Endothelial cell of umbilical vein (primary cell): ENCODE data around the gene KIR3DL3.

ENCODE experiments used
- CTCF ChIP-seq, 2 donors: IDR thresholded peaks; 1 replicate in 1 of 2; 2 replicates in 1 of 2; pipeline ENCODE4 v1.5.1; 2011; ENCODE audit warnings: low read length in 2 of 2, mild to moderate bottlenecking in 2 of 2, moderate library complexity in 2 of 2, control low read depth in 1 of 2, inconsistent platforms in 1 of 2, low read depth in 1 of 2; ENCODE audit not compliant: insufficient read depth in 1 of 2; ENCODE audit errors: extremely low read depth in 1 of 2
- EZH2 ChIP-seq: IDR thresholded peaks from 2 replicates; pipeline ENCODE4 v1.6.1; 2012; ENCODE audit warnings: borderline replicate concordance, low read depth, mild to moderate bottlenecking, moderate library complexity, low read length, inconsistent platforms; ENCODE audit not compliant: severe bottlenecking
- FOS ChIP-seq: IDR thresholded peaks from 2 replicates; pipeline ENCODE4 v1.6.1; 2011; ENCODE audit warnings: mild to moderate bottlenecking, low read length, moderate library complexity, borderline replicate concordance; ENCODE audit not compliant: insufficient read depth
- GATA2 ChIP-seq: IDR thresholded peaks from 2 replicates; pipeline ENCODE4 v1.7.0; 2011; ENCODE audit warnings: low read depth, mild to moderate bottlenecking, moderate library complexity, mixed read lengths, low read length; ENCODE audit not compliant: insufficient read length, insufficient read depth
- JUN ChIP-seq: IDR thresholded peaks from 2 replicates; pipeline ENCODE4 v1.6.1; 2011; ENCODE audit warnings: borderline replicate concordance, low read depth; ENCODE audit not compliant: insufficient read length, insufficient read depth
- MYC ChIP-seq: IDR thresholded peaks from one replicate; pipeline ENCODE4 v1.6.1; 2011; ENCODE audit warnings: mild to moderate bottlenecking, low read depth, low read length
- POLR2A ChIP-seq: IDR thresholded peaks from 2 replicates; pipeline ENCODE4 v1.6.1; 2012; ENCODE audit warnings: low read depth, mild to moderate bottlenecking, control low read depth, low read length
- POLR2AphosphoS5 ChIP-seq: IDR thresholded peaks from 2 replicates; pipeline ENCODE4 v1.6.1; 2012; ENCODE audit warnings: low read depth, mild to moderate bottlenecking, control low read depth, low read length, moderate library complexity; ENCODE audit not compliant: insufficient read depth
- TF ChIP-seq, protein P1 (sequence below): IDR thresholded peaks from 2 replicates; pipeline ENCODE4 v1.6.1; 2011; ENCODE audit not compliant: insufficient read depth, insufficient read length

- TF ChIP-seq CTCF (IDR thresholded peaks at IDR 0.05; ENCODE audit: extremely low read depth in 1 of 2, insufficient read depth in 1 of 2, low read depth in 1 of 2, low read length in 2 of 2) (no peak), POLR2A (no peak), MYC (no peak), EZH2 (no peak), POLR2AphosphoS5 (no peak), JUN (no peak), GATA2 (no peak), FOS (no peak)
- TF ChIP-seq, protein P1, sequence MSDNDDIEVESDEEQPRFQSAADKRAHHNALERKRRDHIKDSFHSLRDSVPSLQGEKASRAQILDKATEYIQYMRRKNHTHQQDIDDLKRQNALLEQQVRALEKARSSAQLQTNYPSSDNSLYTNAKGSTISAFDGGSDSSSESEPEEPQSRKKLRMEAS = no peak
Observed at GRCh38 chr19:54696117-54696548, 28.1 kb upstream of the KIR3DL3 start.
